DND-41 (cell line): ENCODE data around the gene LUZP4.

ENCODE experiments used
- ATAC-seq: fragments of 200-7000 bp; cut with Tn5 transposase; 3 replicates; pipeline ENCODE4 v1.9.1; 2021; ENCODE audit warnings: low read depth; ENCODE audit not compliant: insufficient read depth
- DNase-seq: peaks from one replicate; pipeline ENCODE4 v3.0.0-alpha.2; 2020
- H2AFZ ChIP-seq: 2 replicates; pipeline ENCODE4 v1.6.0; 2012; ENCODE audit warnings: low read depth, low read length
- H3K27ac ChIP-seq: 2 replicates; pipeline ENCODE4 v1.5.1; 2012; ENCODE audit warnings: low read length, inconsistent platforms
- H3K27me3 ChIP-seq: fragments of 200-600 bp; sonication (generic); 2 replicates; pipeline ENCODE4 v1.6.0; 2012; ENCODE audit warnings: low read length, mild to moderate bottlenecking, inconsistent platforms; ENCODE audit not compliant: insufficient read depth, poor library complexity
- H3K36me3 ChIP-seq: 2 replicates; pipeline ENCODE4 v1.5.1; 2012; ENCODE audit warnings: low read length, inconsistent platforms; ENCODE audit not compliant: insufficient read depth
- H3K4me1 ChIP-seq: 2 replicates; pipeline ENCODE4 v1.5.1; 2012; ENCODE audit warnings: mild to moderate bottlenecking, low read length; ENCODE audit not compliant: insufficient read depth
- H3K4me2 ChIP-seq: 2 replicates; pipeline ENCODE4 v1.6.0; 2012; ENCODE audit warnings: mild to moderate bottlenecking, moderate library complexity, low read length, inconsistent platforms; ENCODE audit not compliant: insufficient read depth
- H3K4me3 ChIP-seq, 2 experiments: fragments of 200-600 bp in 1 of 2; shearing (Covaris generic) in 1 of 2; 2 replicates each; pipeline ENCODE4 v1.5.1; 2012 to 2016; ENCODE audit warnings: inconsistent platforms in 2 of 2, low read length in 2 of 2, mild to moderate bottlenecking in 2 of 2, low read depth in 1 of 2, moderate library complexity in 1 of 2
- H3K79me2 ChIP-seq: 2 replicates; pipeline ENCODE4 v1.6.0; 2012; ENCODE audit warnings: low read length, inconsistent platforms; ENCODE audit not compliant: insufficient read depth
- H3K9ac ChIP-seq: 2 replicates; pipeline ENCODE4 v1.6.0; 2012; ENCODE audit warnings: low read depth, mild to moderate bottlenecking, inconsistent platforms, low read length, moderate library complexity
- H3K9me3 ChIP-seq: 2 replicates; pipeline ENCODE4 v1.5.1; 2012; ENCODE audit warnings: low read length, moderate library complexity, mild to moderate bottlenecking, inconsistent platforms; ENCODE audit not compliant: insufficient read depth, severe bottlenecking
- H4K20me1 ChIP-seq: 2 replicates; pipeline ENCODE4 v1.6.0; 2012; ENCODE audit warnings: low read length; ENCODE audit not compliant: insufficient read depth
- EZH2 ChIP-seq: IDR thresholded peaks from 3 replicates; pipeline ENCODE4 v1.6.1; 2012; ENCODE audit warnings: borderline replicate concordance, low read depth, mild to moderate bottlenecking, moderate library complexity, low read length, inconsistent platforms; ENCODE audit not compliant: severe bottlenecking
- TF ChIP-seq, protein P1 (sequence below): IDR thresholded peaks from 2 replicates; pipeline ENCODE4 v1.5.1; 2012; ENCODE audit warnings: borderline replicate concordance, low read length, moderate library complexity, mild to moderate bottlenecking; ENCODE audit not compliant: poor library complexity, severe bottlenecking; ENCODE audit errors: extremely low read depth

LUZP4 gene

DNA sequence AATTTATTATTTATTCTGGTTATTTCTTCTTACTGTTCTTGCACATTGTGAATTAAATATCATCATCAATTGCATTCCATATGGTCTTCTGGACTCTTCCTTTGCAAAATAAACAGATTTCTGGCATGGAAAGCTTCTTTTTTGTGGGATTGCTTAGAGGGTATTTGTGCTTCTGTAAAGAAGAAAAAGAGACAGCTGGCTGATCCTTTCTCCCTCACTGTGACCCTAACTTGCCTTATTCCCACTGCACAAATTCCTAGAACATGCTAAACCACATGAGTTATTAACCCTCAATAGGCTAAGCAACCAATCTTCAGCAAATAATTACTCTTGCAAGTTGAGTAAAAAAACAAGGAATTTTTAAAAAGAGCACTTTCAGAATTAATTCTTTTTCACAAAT, 31.8 kb upstream of the LUZP4 start:
- Histone ChIP-seq H3K9ac (no peak overlapping the region), H2AFZ (no peak overlapping the region), H3K27ac (no peak overlapping the region), H4K20me1 (no peaks in the 10 kb centered on the region), H3K9me3 (no peaks in the 10 kb centered on the region), H3K27me3 (no peaks in the 10 kb centered on the region), H3K36me3 (no peaks in the 10 kb centered on the region), H3K4me1 (no peaks in the 10 kb centered on the region), H3K79me2 (no peaks in the 10 kb centered on the region), H3K4me2 (no peak overlapping the region), H3K4me3 (no peak overlapping the region)
- no peak for DNase-seq
- ATAC-seq, result no peak
- TF ChIP-seq EZH2, result no peak
- TF ChIP-seq, protein P1, sequence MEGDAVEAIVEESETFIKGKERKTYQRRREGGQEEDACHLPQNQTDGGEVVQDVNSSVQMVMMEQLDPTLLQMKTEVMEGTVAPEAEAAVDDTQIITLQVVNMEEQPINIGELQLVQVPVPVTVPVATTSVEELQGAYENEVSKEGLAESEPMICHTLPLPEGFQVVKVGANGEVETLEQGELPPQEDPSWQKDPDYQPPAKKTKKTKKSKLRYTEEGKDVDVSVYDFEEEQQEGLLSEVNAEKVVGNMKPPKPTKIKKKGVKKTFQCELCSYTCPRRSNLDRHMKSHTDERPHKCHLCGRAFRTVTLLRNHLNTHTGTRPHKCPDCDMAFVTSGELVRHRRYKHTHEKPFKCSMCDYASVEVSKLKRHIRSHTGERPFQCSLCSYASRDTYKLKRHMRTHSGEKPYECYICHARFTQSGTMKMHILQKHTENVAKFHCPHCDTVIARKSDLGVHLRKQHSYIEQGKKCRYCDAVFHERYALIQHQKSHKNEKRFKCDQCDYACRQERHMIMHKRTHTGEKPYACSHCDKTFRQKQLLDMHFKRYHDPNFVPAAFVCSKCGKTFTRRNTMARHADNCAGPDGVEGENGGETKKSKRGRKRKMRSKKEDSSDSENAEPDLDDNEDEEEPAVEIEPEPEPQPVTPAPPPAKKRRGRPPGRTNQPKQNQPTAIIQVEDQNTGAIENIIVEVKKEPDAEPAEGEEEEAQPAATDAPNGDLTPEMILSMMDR, result no peak

DNA sequence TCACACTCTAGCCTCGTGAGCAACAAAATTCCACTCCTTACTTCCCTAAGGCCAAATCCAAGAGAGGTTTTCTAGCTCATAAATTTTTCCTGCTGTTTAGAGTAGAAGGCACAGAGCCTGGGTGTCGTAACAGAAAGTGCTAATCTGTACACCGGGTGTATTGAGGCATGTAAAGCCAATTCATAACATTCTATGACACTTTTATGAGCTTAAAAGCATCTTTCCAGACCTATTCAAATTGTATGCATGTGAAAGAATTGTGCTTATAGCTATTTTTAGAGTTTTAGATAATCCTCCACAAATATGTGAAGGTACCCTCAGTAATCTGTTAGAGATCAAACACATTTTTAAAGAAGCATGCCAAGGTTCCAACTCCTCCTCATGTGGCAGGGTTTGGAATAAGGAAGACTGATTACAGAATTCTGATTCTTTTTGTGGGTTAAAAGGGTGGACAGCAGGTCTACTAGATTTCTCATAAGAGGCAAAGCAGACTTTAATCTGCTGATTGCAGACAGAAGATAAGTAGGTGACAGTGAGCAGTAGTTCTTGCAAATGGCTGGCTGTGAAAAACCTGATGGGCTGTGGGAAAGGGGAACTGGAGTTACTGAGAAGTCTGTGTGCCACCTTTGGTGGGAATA, 30.2 kb upstream of the LUZP4 start:
- Histone ChIP-seq H3K27me3 (no peaks in the 10 kb centered on the region), H2AFZ (no peak overlapping the region), H3K4me1 (no peaks in the 10 kb centered on the region), H3K4me2 (no peak overlapping the region), H3K9ac (no peak overlapping the region), H3K79me2 (no peaks in the 10 kb centered on the region), H3K9me3 (no peaks in the 10 kb centered on the region), H3K36me3 (no peaks in the 10 kb centered on the region), H3K4me3 (no peak overlapping the region), H3K27ac (no peak overlapping the region), H4K20me1 (no peaks in the 10 kb centered on the region)
- DNase-seq (no peak), ATAC-seq (no peak)
- no peak for TF ChIP-seq EZH2
- TF ChIP-seq, protein P1, result no peak

DNA sequence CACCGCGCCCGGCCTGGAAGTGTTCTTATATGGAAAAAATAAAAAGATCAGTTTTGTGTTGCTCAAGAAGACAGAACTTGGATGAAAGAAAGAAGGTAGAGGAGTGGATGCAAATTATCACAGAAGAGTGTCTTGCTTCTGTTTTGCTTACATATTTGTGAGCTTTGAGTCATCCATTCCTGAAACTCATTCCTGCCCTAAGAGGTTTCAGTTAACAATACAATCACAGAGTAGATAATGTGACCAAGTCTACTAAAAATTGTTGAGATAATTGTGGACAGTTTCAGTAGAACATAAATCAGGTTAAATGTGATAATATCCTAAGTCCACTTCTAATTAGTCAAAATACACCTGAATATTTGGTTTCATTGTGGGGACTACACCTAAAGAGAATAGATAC, 29.2 kb upstream of the LUZP4 start:
- DNase-seq, result no peak
- TF ChIP-seq, protein P1, result no peak
- no peaks in the 10 kb centered on the region for H3K27me3 ChIP-seq
- ATAC-seq, result no peak
- no peaks in the 10 kb centered on the region for H3K4me1 ChIP-seq
- no peaks in the 10 kb centered on the region for H4K20me1 ChIP-seq
- H3K27ac ChIP-seq, result no peak overlapping the region
- no peak overlapping the region for H3K4me2 ChIP-seq
- no peak overlapping the region for H3K9ac ChIP-seq
- H3K4me3 ChIP-seq, result no peak overlapping the region
- H3K36me3 ChIP-seq, result no peaks in the 10 kb centered on the region
- no peak overlapping the region for H2AFZ ChIP-seq
- no peaks in the 10 kb centered on the region for H3K9me3 ChIP-seq
- no peaks in the 10 kb centered on the region for H3K79me2 ChIP-seq

DNA sequence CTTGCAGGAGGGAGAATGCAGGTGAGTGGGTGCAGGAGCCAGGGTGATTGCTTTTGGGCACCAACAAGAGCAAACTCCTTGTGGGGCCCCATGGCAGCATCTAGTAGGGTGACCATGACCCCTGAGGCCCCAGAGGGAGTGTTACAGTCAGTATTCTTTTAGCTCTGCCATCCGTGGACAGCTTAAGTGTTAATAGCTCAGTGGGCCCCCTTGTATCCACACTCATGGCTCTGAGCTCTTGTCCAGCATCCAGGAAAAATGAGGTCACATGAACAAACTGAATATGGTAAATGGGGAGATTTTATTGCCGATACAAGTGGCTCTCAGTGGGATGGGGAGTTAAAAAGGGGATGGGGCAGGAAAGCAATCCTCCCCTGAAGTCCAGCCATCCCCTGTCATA, 28.4 kb upstream of the LUZP4 start:
- ATAC-seq, result no peak
- H3K36me3 ChIP-seq, result no peaks in the 10 kb centered on the region
- H3K27me3 ChIP-seq, result no peaks in the 10 kb centered on the region

More for the DNA sequence above, 28.4 kb upstream of the LUZP4 start:
- Histone ChIP-seq H4K20me1 (no peaks in the 10 kb centered on the region), H3K79me2 (no peaks in the 10 kb centered on the region), H2AFZ (no peak overlapping the region), H3K4me3 (no peak overlapping the region), H3K27ac (no peak overlapping the region), H3K4me1 (no peaks in the 10 kb centered on the region), H3K9me3 (no peaks in the 10 kb centered on the region), H3K9ac (no peak overlapping the region), H3K4me2 (no peak overlapping the region)
- TF ChIP-seq, protein P1, result no peak
- TF ChIP-seq EZH2, result no peak
- DNase-seq, result no peak
